ENCODE data around the gene CARD11. TPM values are rescaled to one million over a fixed set of nuclear protein-coding genes. Genes with fewer than 3 reads are reported as not detected.

The CARD11 gene
- polyA plus RNA-seq, 1 donor from 2014 or later, result not detected

DNA sequence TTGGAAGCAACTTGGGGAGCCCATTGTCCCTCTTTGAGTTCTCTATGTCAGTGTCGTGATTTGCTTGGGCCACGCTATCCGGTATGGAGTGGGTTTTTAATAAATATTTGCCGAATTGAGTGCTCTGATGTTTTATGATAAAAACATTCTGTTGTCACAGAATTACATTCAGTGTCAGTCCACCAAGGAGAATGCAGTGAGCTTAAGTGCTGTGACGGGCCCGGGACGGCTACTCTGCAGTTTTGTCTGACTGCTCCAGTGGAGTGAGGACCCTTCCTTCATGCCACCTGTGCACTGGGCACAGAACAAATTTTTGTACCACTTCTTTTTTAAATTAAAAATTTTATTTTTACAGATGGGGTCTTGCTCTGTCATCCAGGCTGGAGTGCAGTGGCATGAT lies 76.0 kb downstream of the CARD11 start:
- Histone ChIP-seq H4K20me1 (ENCODE audit: insufficient read depth) (no peaks in the 10 kb centered on the region), H3K9me3 (ENCODE audit: low read length) (no peaks in the 10 kb centered on the region), H3K27ac (ENCODE audit: low read length) (no peak overlapping the region), H2AFZ (ENCODE audit: low read depth, low read length) (no peak overlapping the region), H3K9me2 (ENCODE audit: insufficient read depth, low read length) (no peaks in the 10 kb centered on the region), H3K9ac (ENCODE audit: low read length) (no peak overlapping the region), H3K27me3 (ENCODE audit: insufficient read depth, low read depth, low read length) (no peaks in the 10 kb centered on the region), H3K36me3 (ENCODE audit: insufficient read depth, low read length) (no peaks in the 10 kb centered on the region), H3K4me2 (ENCODE audit: low read length) (no peak overlapping the region), H3K79me2 (replicated peaks; ENCODE audit: insufficient read depth, low read length) (no peaks in the 10 kb centered on the region), H3F3A (ENCODE audit: insufficient read depth, low read length, poor library complexity, severe bottlenecking) (no peaks in the 10 kb centered on the region), H3K4me3 (ENCODE audit: low read length) (no peak overlapping the region)
- no peak for TF ChIP-seq MXI1 (conservative IDR thresholded peaks at IDR 0.05; ENCODE audit: poor library complexity, severe bottlenecking)
- no peak for TF ChIP-seq SMC3 (conservative IDR thresholded peaks at IDR 0.05; ENCODE audit: poor library complexity)
- TF ChIP-seq POLR2AphosphoS5 (IDR thresholded peaks at IDR 0.05), result no peak
- TF ChIP-seq, protein P1, sequence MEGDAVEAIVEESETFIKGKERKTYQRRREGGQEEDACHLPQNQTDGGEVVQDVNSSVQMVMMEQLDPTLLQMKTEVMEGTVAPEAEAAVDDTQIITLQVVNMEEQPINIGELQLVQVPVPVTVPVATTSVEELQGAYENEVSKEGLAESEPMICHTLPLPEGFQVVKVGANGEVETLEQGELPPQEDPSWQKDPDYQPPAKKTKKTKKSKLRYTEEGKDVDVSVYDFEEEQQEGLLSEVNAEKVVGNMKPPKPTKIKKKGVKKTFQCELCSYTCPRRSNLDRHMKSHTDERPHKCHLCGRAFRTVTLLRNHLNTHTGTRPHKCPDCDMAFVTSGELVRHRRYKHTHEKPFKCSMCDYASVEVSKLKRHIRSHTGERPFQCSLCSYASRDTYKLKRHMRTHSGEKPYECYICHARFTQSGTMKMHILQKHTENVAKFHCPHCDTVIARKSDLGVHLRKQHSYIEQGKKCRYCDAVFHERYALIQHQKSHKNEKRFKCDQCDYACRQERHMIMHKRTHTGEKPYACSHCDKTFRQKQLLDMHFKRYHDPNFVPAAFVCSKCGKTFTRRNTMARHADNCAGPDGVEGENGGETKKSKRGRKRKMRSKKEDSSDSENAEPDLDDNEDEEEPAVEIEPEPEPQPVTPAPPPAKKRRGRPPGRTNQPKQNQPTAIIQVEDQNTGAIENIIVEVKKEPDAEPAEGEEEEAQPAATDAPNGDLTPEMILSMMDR (IDR thresholded peaks at IDR 0.05; ENCODE audit: poor library complexity, severe bottlenecking), result no peak
- no peak for TF ChIP-seq EZH2 (IDR thresholded peaks at IDR 0.05; ENCODE audit: borderline replicate concordance, insufficient read depth, low read length, poor library complexity, severe bottlenecking)
- TF ChIP-seq EP300 (conservative IDR thresholded peaks at IDR 0.05; ENCODE audit: poor library complexity, severe bottlenecking), result no peak
- TF ChIP-seq RAD21 (conservative IDR thresholded peaks at IDR 0.05), result no peak
- TF ChIP-seq, protein P2, sequence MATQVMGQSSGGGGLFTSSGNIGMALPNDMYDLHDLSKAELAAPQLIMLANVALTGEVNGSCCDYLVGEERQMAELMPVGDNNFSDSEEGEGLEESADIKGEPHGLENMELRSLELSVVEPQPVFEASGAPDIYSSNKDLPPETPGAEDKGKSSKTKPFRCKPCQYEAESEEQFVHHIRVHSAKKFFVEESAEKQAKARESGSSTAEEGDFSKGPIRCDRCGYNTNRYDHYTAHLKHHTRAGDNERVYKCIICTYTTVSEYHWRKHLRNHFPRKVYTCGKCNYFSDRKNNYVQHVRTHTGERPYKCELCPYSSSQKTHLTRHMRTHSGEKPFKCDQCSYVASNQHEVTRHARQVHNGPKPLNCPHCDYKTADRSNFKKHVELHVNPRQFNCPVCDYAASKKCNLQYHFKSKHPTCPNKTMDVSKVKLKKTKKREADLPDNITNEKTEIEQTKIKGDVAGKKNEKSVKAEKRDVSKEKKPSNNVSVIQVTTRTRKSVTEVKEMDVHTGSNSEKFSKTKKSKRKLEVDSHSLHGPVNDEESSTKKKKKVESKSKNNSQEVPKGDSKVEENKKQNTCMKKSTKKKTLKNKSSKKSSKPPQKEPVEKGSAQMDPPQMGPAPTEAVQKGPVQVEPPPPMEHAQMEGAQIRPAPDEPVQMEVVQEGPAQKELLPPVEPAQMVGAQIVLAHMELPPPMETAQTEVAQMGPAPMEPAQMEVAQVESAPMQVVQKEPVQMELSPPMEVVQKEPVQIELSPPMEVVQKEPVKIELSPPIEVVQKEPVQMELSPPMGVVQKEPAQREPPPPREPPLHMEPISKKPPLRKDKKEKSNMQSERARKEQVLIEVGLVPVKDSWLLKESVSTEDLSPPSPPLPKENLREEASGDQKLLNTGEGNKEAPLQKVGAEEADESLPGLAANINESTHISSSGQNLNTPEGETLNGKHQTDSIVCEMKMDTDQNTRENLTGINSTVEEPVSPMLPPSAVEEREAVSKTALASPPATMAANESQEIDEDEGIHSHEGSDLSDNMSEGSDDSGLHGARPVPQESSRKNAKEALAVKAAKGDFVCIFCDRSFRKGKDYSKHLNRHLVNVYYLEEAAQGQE (IDR thresholded peaks at IDR 0.05; ENCODE audit: borderline replicate concordance), result no peak
- TF ChIP-seq TAF1 (IDR thresholded peaks at IDR 0.05; ENCODE audit: low read depth), result no peak

DNA sequence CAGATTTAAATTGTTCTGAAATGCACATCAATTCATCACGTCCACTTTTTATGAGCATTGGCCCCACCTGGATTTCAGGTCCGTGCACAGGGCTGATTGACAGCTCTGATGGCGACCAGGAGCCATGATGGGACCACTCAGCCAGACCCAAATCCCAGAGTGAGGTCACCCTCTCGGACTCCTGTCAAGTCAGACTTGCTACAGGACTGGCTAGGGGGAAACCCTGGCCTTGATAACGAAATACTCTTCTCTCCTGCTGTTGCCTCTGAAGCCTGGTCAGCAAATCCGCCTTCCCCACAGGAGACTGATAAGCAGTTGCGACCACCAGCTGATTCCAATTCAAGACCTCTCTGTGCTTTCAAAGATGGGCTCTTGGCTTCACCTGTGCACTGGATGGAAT lies 76.4 kb downstream of the CARD11 start:
- no peak overlapping the region for H3K27ac ChIP-seq (ENCODE audit: low read length)
- no peaks in the 10 kb centered on the region for H3K27me3 ChIP-seq (ENCODE audit: insufficient read depth, low read depth, low read length)
- H2AFZ ChIP-seq (ENCODE audit: low read depth, low read length), result no peak overlapping the region
- H3K4me3 ChIP-seq (ENCODE audit: low read length), result no peak overlapping the region
- TF ChIP-seq TAF1 (IDR thresholded peaks at IDR 0.05; ENCODE audit: low read depth) (no peak), EZH2 (IDR thresholded peaks at IDR 0.05; ENCODE audit: borderline replicate concordance, insufficient read depth, low read length, poor library complexity, severe bottlenecking) (no peak), RAD21 (conservative IDR thresholded peaks at IDR 0.05) (no peak), MXI1 (conservative IDR thresholded peaks at IDR 0.05; ENCODE audit: poor library complexity, severe bottlenecking) (no peak), EP300 (conservative IDR thresholded peaks at IDR 0.05; ENCODE audit: poor library complexity, severe bottlenecking) (no peak), SMC3 (conservative IDR thresholded peaks at IDR 0.05; ENCODE audit: poor library complexity) (no peak), POLR2AphosphoS5 (IDR thresholded peaks at IDR 0.05) (no peak)
- TF ChIP-seq, protein P1 (IDR thresholded peaks at IDR 0.05; ENCODE audit: poor library complexity, severe bottlenecking), result no peak
- TF ChIP-seq, protein P2 (IDR thresholded peaks at IDR 0.05; ENCODE audit: borderline replicate concordance), result no peak
- no peak overlapping the region for H3K9ac ChIP-seq (ENCODE audit: low read length)
- no peaks in the 10 kb centered on the region for H3K9me2 ChIP-seq (ENCODE audit: insufficient read depth, low read length)
- no peaks in the 10 kb centered on the region for H3K36me3 ChIP-seq (ENCODE audit: insufficient read depth, low read length)
- H3K79me2 ChIP-seq (replicated peaks; ENCODE audit: insufficient read depth, low read length), result no peaks in the 10 kb centered on the region
- no peak overlapping the region for H3K4me2 ChIP-seq (ENCODE audit: low read length)
- H4K20me1 ChIP-seq (ENCODE audit: insufficient read depth), result no peaks in the 10 kb centered on the region
- H3F3A ChIP-seq (ENCODE audit: insufficient read depth, low read length, poor library complexity, severe bottlenecking), result no peaks in the 10 kb centered on the region
- H3K9me3 ChIP-seq (ENCODE audit: low read length), result no peaks in the 10 kb centered on the region
